Activated naive CD4-positive, alpha-beta T cell treated with anti-CD3 and anti-CD28 coated beads for 36 hours (primary cell): ENCODE results near the gene LIN9. TPM values are rescaled to one million over a fixed set of nuclear protein-coding genes. Genes with fewer than 3 reads are reported as not detected.
"Not testable (repeated sequence)": the region's sequence is repeated elsewhere in the genome, so short reads cannot be mapped to it uniquely, and the experiment has no call there.

Experiments
- CTCF ChIA-PET: fragments of 350-600 bp; sonication (Branson Sonifier 250); formaldehyde crosslinking; loops from one replicate; lab custom pipeline; 2021; ENCODE audit warnings: antibody characterized with exemption; lab: Charles Lee
- DNase-seq: peaks from one replicate; pipeline ENCODE4 v3.0.0-alpha.2; 2020
- H3K27ac Mint-ChIP-seq: one replicate; pipeline ENCODE4 v1.8.0; 2021; ENCODE audit warnings: mild to moderate bottlenecking, mixed read lengths
- H3K27me3 Mint-ChIP-seq: one replicate; pipeline ENCODE4 v1.8.0; 2021; ENCODE audit warnings: low read depth, mixed read lengths
- H3K36me3 Mint-ChIP-seq: one replicate; pipeline ENCODE4 v1.8.0; 2021; ENCODE audit warnings: low read depth, mixed read lengths
- H3K4me1 Mint-ChIP-seq: one replicate; pipeline ENCODE4 v1.8.0; 2021; ENCODE audit warnings: low read depth, mixed read lengths
- H3K4me3 Mint-ChIP-seq: one replicate; pipeline ENCODE4 v1.8.0; 2021; ENCODE audit warnings: mild to moderate bottlenecking, moderate library complexity, mixed read lengths
- H3K9me3 Mint-ChIP-seq: one replicate; pipeline ENCODE4 v1.8.0; 2021; ENCODE audit warnings: mixed read lengths
- intact Hi-C: fragments of 100-400 bp; cut with micrococcal nuclease; formaldehyde crosslinking; loops from one replicate; pipeline ENCODE4 v1.15.1; 2023
- total RNA-seq, 2 experiments: library from RNA; stranded (reverse); gene quantifications; one replicate each; pipeline ENCODE4 v1.2.3, GENCODE V29; 2021

LIN9 gene
- total RNA-seq, 2 experiments from 2014 or later: 7.7 to 9.5 TPM

- H3K9me3 Mint-ChIP-seq: no peaks in the 10 kb centered on the region
- no peak overlapping the region for H3K27ac Mint-ChIP-seq
- DNase-seq: no peak
- intact Hi-C loops: no loop called here
- peaks cover 4% of the 10 kb centered on the region for H3K4me1 Mint-ChIP-seq
- CTCF ChIA-PET: interaction anchor here (1.2 kb wide), 1 partner anchor 36 kb away, joined by 3 read pairs; no protein-coding TSS in a partner anchor
- no peak overlapping the region for H3K4me3 Mint-ChIP-seq
- no peaks in the 10 kb centered on the region for H3K27me3 Mint-ChIP-seq
- peaks cover 21% of the 10 kb centered on the region for H3K36me3 Mint-ChIP-seq
These were observed 12.1 kb downstream of the LIN9 start for GRCh38 chr1:226296911-226297310.

DNA sequence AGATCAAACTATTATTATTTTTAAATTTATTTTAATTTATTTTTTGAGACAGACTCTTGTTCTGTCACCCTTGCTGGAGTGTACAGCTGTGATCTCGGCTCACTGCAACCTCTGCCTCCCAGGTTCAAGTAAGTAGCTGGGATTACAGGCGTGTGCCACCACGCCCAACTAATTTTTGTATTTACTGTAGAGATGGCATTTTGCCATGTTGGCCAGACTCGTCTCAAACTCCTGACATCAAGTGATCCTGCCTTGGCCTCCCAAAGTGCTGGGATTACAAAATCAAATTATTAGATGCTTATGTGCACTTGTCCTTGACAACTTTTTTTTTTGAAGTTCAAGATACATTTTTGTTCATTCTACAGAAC lies 15.4 kb downstream of the LIN9 start:
- Mint-ChIP-seq H3K4me3 (no peak overlapping the region), H3K4me1 (no peaks in the 10 kb centered on the region), H3K36me3 (peaks cover 20% of the 10 kb centered on the region), H3K27me3 (no peaks in the 10 kb centered on the region), H3K9me3 (no peaks in the 10 kb centered on the region), H3K27ac (no peak overlapping the region)
- CTCF ChIA-PET: no interaction called here
- DNase-seq: no peak
- intact Hi-C loops: no loop called here

GRCh38 chr1:226292874-226293552 lies 16.0 kb downstream of the LIN9 start:
- CTCF ChIA-PET: interaction anchor here (0.6 to 1.0 kb wide), 3 partner anchors 34 to 40 kb away, joined by 3 to 4 read pairs (median 3); no protein-coding TSS in a partner anchor
- Mint-ChIP-seq H3K36me3 (peaks cover 20% of the 10 kb centered on the region), H3K9me3 (no peaks in the 10 kb centered on the region), H3K27me3 (no peaks in the 10 kb centered on the region), H3K27ac (no peak overlapping the region), H3K4me3 (no peak overlapping the region), H3K4me1 (no peaks in the 10 kb centered on the region)
- DNase-seq: no peak
- intact Hi-C loops: no loop called here

DNA sequence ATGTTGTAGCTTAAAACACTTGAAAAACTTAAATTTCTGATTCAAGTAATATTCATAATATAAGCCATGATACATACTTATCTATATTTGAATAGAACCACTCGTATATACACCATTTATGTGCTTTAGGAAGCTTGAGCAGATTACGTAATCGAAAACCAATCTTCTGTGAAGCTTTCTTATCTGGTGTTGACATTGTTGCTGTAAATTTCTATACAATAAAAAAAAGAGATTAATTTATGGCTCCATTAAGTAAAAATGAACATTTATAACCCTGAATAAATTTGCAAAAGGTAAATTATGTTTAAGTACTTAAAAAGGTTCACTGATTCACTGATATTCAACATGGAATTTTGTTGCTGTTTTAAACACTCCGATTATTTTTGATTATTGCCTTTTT lies 21.4 kb downstream of the LIN9 start:
- H3K27ac Mint-ChIP-seq: no peak overlapping the region
- H3K9me3 Mint-ChIP-seq: no peaks in the 10 kb centered on the region
- H3K36me3 Mint-ChIP-seq: peaks cover 10% of the 10 kb centered on the region
- no peak overlapping the region for H3K4me3 Mint-ChIP-seq
- no peaks in the 10 kb centered on the region for H3K4me1 Mint-ChIP-seq
- H3K27me3 Mint-ChIP-seq: no peaks in the 10 kb centered on the region
- intact Hi-C loops: no loop called here
- no peak for DNase-seq
- CTCF ChIA-PET: interaction anchor here (0.9 kb wide), 1 partner anchor 46 kb away, joined by 3 read pairs; no protein-coding TSS in a partner anchor

DNA sequence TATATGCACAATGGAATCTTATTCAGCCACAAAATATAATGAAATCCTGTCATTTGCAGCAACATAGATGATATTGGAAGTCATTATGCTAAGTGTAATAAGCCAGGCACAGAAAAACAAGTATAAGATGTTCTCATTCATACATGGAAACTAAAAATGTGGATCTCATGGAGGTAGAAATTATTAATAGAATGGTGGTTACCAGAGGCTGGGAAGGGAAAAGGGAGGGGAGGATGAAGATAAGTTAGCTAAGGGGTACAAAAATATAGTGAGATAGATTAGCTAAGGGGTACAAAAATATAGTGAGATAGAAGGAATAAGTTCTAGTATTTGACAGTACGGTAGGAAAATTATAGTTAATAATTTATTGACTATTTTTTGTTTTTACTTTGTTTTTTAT lies 27.9 kb downstream of the LIN9 start:
- CTCF ChIA-PET: interaction anchor here (0.6 to 1.7 kb wide), 2 partner anchors 52 to 639 kb away, joined by 3 to 10 read pairs; no protein-coding TSS in a partner anchor
- H3K36me3 Mint-ChIP-seq: peaks cover 8% of the 10 kb centered on the region
- no peak for DNase-seq
- no peak overlapping the region for H3K27ac Mint-ChIP-seq
- H3K27me3 Mint-ChIP-seq: no peaks in the 10 kb centered on the region
- H3K4me1 Mint-ChIP-seq: no peaks in the 10 kb centered on the region
- no peak overlapping the region for H3K4me3 Mint-ChIP-seq
- H3K9me3 Mint-ChIP-seq: no peaks in the 10 kb centered on the region
- intact Hi-C loops: no loop called here

- Mint-ChIP-seq H3K4me3 (no peak overlapping the region), H3K4me1 (no peaks in the 10 kb centered on the region), H3K36me3 (peaks cover 8% of the 10 kb centered on the region), H3K27me3 (no peaks in the 10 kb centered on the region), H3K9me3 (no peaks in the 10 kb centered on the region), H3K27ac (no peak overlapping the region)
- intact Hi-C loops: no loop called here
- CTCF ChIA-PET: interaction anchor here (0.6 to 1.7 kb wide), 4 partner anchors 54 to 1885 kb away, joined by 4 to 10 read pairs (median 4); no protein-coding TSS in a partner anchor
- no peak for DNase-seq
These were observed 29.5 kb downstream of the LIN9 start for GRCh38 chr1:226279498-226279897.

- H3K9me3 Mint-ChIP-seq: no peaks in the 10 kb centered on the region
- no peak for DNase-seq
- H3K27me3 Mint-ChIP-seq: no peaks in the 10 kb centered on the region
- intact Hi-C loops: no loop called here
- CTCF ChIA-PET: no interaction called here
- H3K4me1 Mint-ChIP-seq: no peaks in the 10 kb centered on the region
- peaks cover 7% of the 10 kb centered on the region for H3K36me3 Mint-ChIP-seq
- H3K4me3 Mint-ChIP-seq: no peak overlapping the region
- no peak overlapping the region for H3K27ac Mint-ChIP-seq
These were observed 31.1 kb downstream of the LIN9 start for GRCh38 chr1:226277897-226278296.

DNA sequence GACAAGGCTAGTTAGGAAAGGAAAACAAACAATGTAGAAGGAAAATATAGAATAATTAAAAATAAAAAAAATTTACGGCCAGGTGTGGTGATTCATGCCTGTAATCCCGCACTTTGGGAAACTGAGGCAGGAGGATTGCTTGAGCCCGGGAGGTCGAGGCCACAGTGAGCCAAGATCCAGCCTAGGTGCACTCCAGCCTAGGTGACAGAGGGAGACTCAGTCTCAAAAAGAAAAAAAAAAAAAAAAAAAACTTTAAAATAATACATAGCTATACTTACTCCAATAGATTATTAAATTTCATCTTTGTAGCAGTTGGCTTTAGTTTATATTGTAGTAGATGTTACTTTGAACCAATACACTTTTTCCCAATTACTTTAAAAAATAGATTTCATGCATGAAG lies 32.0 kb downstream of the LIN9 start:
- intact Hi-C loops: no loop called here
- CTCF ChIA-PET: no interaction called here
- no peaks in the 10 kb centered on the region for H3K27me3 Mint-ChIP-seq
- no peak for DNase-seq
- H3K27ac Mint-ChIP-seq: no peak overlapping the region
- H3K4me3 Mint-ChIP-seq: no peak overlapping the region
- no peaks in the 10 kb centered on the region for H3K9me3 Mint-ChIP-seq
- peaks cover 11% of the 10 kb centered on the region for H3K36me3 Mint-ChIP-seq
- H3K4me1 Mint-ChIP-seq: no peaks in the 10 kb centered on the region

- H3K4me3 Mint-ChIP-seq: no peak overlapping the region
- DNase-seq: no peak
- H3K27me3 Mint-ChIP-seq: no peaks in the 10 kb centered on the region
- no peaks in the 10 kb centered on the region for H3K9me3 Mint-ChIP-seq
- peaks cover 11% of the 10 kb centered on the region for H3K36me3 Mint-ChIP-seq
- H3K4me1 Mint-ChIP-seq: no peaks in the 10 kb centered on the region
- intact Hi-C loops: no loop called here
- CTCF ChIA-PET: no interaction called here
- no peak overlapping the region for H3K27ac Mint-ChIP-seq
These were observed 32.8 kb downstream of the LIN9 start for GRCh38 chr1:226276077-226276682.

DNA sequence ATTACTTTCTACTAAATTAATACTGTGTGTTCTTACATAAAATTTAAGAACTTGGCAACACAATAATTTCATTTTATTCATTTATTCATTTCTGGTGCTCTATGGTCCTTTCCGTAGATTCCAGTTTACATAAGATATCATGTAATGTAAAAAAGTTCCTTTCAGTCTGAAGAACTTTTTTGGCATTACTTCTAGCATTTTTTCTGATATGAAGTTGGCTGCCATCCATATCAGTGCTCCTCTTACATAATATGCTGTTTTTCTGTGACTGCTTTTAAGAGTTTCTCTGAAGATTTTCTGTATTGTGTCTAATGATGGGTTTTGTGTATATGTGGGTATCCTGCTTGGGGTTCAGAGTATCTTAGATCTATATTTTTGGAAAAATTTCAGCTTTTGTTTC lies 34.8 kb downstream of the LIN9 start:
- intact Hi-C loops: no loop called here
- DNase-seq: no peak
- Mint-ChIP-seq H3K4me3 (no peak overlapping the region), H3K4me1 (no peaks in the 10 kb centered on the region), H3K27me3 (no peaks in the 10 kb centered on the region), H3K27ac (no peak overlapping the region), H3K36me3 (peaks cover 11% of the 10 kb centered on the region), H3K9me3 (no peaks in the 10 kb centered on the region)
- CTCF ChIA-PET: interaction anchor here (0.7 kb wide), 1 partner anchor 172 kb away, joined by 3 read pairs; no protein-coding TSS in a partner anchor

DNA sequence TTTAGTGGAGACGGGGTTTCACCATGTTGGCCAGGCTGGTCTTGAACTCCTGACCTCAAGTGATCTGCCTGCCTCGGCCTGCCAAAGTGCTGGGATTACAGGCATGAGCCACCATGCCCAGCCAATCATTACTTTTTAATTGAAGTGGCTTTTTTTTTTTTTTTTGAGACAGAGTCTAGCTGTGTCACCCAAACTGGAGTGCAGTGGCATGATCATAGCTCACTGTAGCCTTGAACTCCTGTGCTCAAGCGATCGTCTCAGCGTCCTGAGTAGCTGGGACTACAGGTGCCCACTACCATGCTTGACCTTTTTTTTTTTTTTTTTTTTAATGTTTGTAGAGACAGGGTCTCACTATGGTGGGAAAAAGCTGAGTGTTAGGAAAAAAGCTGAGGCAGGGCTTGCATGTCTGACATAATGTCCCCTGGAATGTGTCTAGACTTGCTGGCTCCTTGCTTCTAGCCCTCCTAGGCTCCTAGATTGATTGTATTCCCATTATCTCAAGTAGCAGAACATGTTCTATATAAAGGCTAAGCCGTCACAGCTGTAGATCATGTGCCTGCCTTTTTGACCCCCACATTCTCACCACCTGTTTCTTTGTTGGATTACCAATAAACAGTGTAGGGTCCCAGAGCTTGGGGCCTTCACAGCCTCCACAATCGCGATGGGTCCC lies 36.6 kb downstream of the LIN9 start:
- H3K4me1 Mint-ChIP-seq, H3K27ac Mint-ChIP-seq, intact Hi-C loops, H3K27me3 Mint-ChIP-seq, H3K4me3 Mint-ChIP-seq, DNase-seq, H3K9me3 Mint-ChIP-seq: not testable (repeated sequence)
- CTCF ChIA-PET: interaction anchor here (0.7 kb wide), 1 partner anchor 117 kb away, joined by 3 read pairs; no protein-coding TSS in a partner anchor
- peaks cover 15% of the 10 kb centered on the region for H3K36me3 Mint-ChIP-seq

DNA sequence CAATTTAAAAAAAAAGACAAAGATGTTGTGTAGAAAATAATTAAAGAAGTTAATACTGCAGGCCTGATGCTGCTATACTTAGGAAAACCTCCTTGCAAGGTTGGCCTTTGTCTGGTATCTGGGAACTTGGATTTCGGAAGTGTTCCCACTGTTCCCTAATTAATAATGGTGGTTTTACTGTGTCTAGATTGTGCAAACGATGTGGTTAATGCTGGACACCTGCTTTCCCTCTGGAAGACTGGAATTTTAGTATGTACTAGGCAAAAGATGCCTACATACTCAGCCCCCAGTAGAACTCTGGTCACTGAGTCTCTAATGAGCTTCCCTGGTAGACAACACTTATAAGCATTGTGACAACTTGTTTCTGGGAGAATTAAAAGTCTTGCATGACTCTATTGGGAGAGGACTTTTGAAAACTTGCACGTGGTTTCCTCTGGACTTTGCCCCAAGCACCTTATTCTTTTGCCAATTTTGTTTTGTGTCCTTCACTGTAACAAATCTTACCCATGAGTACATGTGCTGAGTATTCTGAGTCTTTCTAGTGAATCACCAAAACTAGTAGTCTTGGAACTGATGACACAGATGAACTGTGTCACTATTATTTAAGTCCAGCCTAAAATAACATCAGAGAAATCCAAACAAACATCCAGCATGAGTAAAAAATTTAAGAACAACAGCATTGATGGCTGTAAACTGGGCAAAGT lies 40.4 kb downstream of the LIN9 start:
- CTCF ChIA-PET: no interaction called here
- Mint-ChIP-seq H3K27ac (no peak overlapping the region), H3K36me3 (peaks cover 12% of the 10 kb centered on the region), H3K4me1 (no peaks in the 10 kb centered on the region), H3K9me3 (no peaks in the 10 kb centered on the region), H3K27me3 (no peaks in the 10 kb centered on the region), H3K4me3 (no peak overlapping the region)
- DNase-seq: no peak
- intact Hi-C loops: no loop called here
